CD4-positive, CD25-positive, alpha-beta regulatory T cell (primary cell): ENCODE measurements around the gene HIPK3. TPM values are rescaled to one million over a fixed set of nuclear protein-coding genes. Genes with fewer than 3 reads are reported as not detected.
"Not testable (repeated sequence)": the region's sequence is repeated elsewhere in the genome, so short reads cannot be mapped to it uniquely, and the experiment has no call there.

Experiments
- ATAC-seq, 2 donors: fragments of 150-1000 bp; cut with Tn5 transposase; one replicate each; pipeline ENCODE4 v1.10.0; 2021; ENCODE audit warnings: low read depth in 2 of 2, moderate number of reproducible peaks in 2 of 2, moderate library complexity in 1 of 2
- DNase-seq, 3 donors: peaks; one replicate each; pipeline versions ENCODE4 v3.0.0 to v3.0.0-alpha.2; 2012 to 2022; ENCODE audit warnings: mixed read lengths in 1 of 3
- H3K27ac ChIP-seq: one replicate; pipeline ENCODE4 v1.7.0; 2013; ENCODE audit warnings: mild to moderate bottlenecking, low read length; ENCODE audit not compliant: insufficient read depth, poor library complexity, severe bottlenecking
- H3K27me3 ChIP-seq: one replicate; pipeline ENCODE4 v1.7.0; 2013; ENCODE audit warnings: low read length; ENCODE audit not compliant: control insufficient read depth, insufficient read depth
- H3K36me3 ChIP-seq: one replicate; pipeline ENCODE4 v1.7.0; 2013; ENCODE audit warnings: mild to moderate bottlenecking, low read length, moderate library complexity; ENCODE audit not compliant: control insufficient read depth, insufficient read depth
- H3K4me1 ChIP-seq: 2 replicates; pipeline ENCODE4 v1.7.0; 2013; ENCODE audit warnings: mild to moderate bottlenecking, low read length; ENCODE audit not compliant: insufficient read depth, control insufficient read depth, poor library complexity, severe bottlenecking
- H3K4me3 ChIP-seq: one replicate; pipeline ENCODE4 v1.7.0; 2013; ENCODE audit warnings: low read depth, mild to moderate bottlenecking, low read length, moderate library complexity
- H3K9me3 ChIP-seq, 2 experiments: 1 replicate in 1 of 2; 2 replicates in 1 of 2; pipeline ENCODE4 v1.7.0; 2013; ENCODE audit warnings: low read length in 2 of 2, mild to moderate bottlenecking in 1 of 2, moderate library complexity in 1 of 2; ENCODE audit not compliant: control insufficient read depth in 2 of 2
- H3K27ac Mint-ChIP-seq, 3 donors: one replicate each; pipeline ENCODE4 v1.8.0; 2020 to 2022; ENCODE audit warnings: mild to moderate bottlenecking in 3 of 3, mixed read lengths in 3 of 3, moderate library complexity in 2 of 3
- H3K27me3 Mint-ChIP-seq: one replicate; pipeline ENCODE4 v1.8.0; 2022; ENCODE audit warnings: mild to moderate bottlenecking, mixed read lengths
- H3K36me3 Mint-ChIP-seq: one replicate; pipeline ENCODE4 v1.8.0; 2020; ENCODE audit warnings: mixed read lengths
- H3K4me1 Mint-ChIP-seq, 4 donors: one replicate each; pipeline ENCODE4 v1.8.0; 2020 to 2022; ENCODE audit warnings: mixed read lengths in 4 of 4, mild to moderate bottlenecking in 1 of 4
- H3K4me3 Mint-ChIP-seq, 4 donors: one replicate each; pipeline ENCODE4 v1.8.0; 2020 to 2022; ENCODE audit warnings: mild to moderate bottlenecking in 4 of 4, mixed read lengths in 4 of 4, moderate library complexity in 3 of 4
- H3K9me3 Mint-ChIP-seq, 7 donors: one replicate each; pipeline ENCODE4 v1.8.0; 2020 to 2022; ENCODE audit warnings: mixed read lengths in 7 of 7, mild to moderate bottlenecking in 3 of 7, moderate library complexity in 2 of 7
- polyA plus RNA-seq, 4 donors: library from polyadenylated mRNA; unstranded; fragments of 300-500 nt; fragmentation: Illumina TruSeq; gene quantifications; one replicate each; pipeline ENCODE4 v1.2.3, GENCODE V29; 2021
- total RNA-seq: library from RNA; stranded (reverse); gene quantifications from one replicate; pipeline ENCODE4 v1.2.3, GENCODE V29; 2022

Gene HIPK3
- total and polyA plus RNA-seq, 5 donors from 2014 or later, result 18.7 to 47.5 (median 27.5) TPM

- H3K36me3 ChIP-seq, result peaks cover 7% of the 10 kb centered on the region
- H3K9me3 ChIP-seq, result no peaks in the 10 kb centered on the region
- no peaks in the 10 kb centered on the region for H3K27me3 ChIP-seq
- no peak for ATAC-seq
- no peak overlapping the region for H3K4me3 ChIP-seq
- peaks cover 4% of the 10 kb centered on the region for H3K4me1 ChIP-seq
- Mint-ChIP-seq H3K27ac (peak overlapping the region in 1 of 3 donors; percentile 76), H3K9me3 (peaks cover 0 to 5% (median 0%) of the 10 kb centered on the region in 7 donors), H3K4me3 (no peak overlapping the region), H3K27me3 (no peaks in the 10 kb centered on the region), H3K4me1 (peaks cover 11 to 56% (median 47%) of the 10 kb centered on the region in 4 donors), H3K36me3 (peaks cover 40% of the 10 kb centered on the region)
- no peak for DNase-seq
- no peak overlapping the region for H3K27ac ChIP-seq
Measured at GRCh38 chr11:33292311-33292710, 35.1 kb downstream of the HIPK3 start.

GRCh38 chr11:33294224-33294623 is 37.0 kb downstream of the HIPK3 start:
- no peak overlapping the region for H3K4me3 ChIP-seq
- Mint-ChIP-seq H3K9me3 (peaks cover 0 to 5% (median 0%) of the 10 kb centered on the region in 7 donors), H3K27ac (no peak overlapping the region), H3K4me3 (no peak overlapping the region), H3K27me3 (no peaks in the 10 kb centered on the region), H3K4me1 (peaks cover 18 to 52% (median 43%) of the 10 kb centered on the region in 4 donors), H3K36me3 (peaks cover 42% of the 10 kb centered on the region)
- peaks cover 4% of the 10 kb centered on the region for H3K4me1 ChIP-seq
- no peak overlapping the region for H3K27ac ChIP-seq
- H3K27me3 ChIP-seq, result no peaks in the 10 kb centered on the region
- no peaks in the 10 kb centered on the region for H3K9me3 ChIP-seq
- DNase-seq (no peak), ATAC-seq (no peak)
- no peaks in the 10 kb centered on the region for H3K36me3 ChIP-seq

- Mint-ChIP-seq H3K4me1 (peaks cover 14 to 55% (median 42%) of the 10 kb centered on the region in 4 donors), H3K4me3 (no peak overlapping the region), H3K27ac (no peak overlapping the region), H3K9me3 (peaks cover 0 to 5% (median 0%) of the 10 kb centered on the region in 7 donors), H3K27me3 (no peaks in the 10 kb centered on the region), H3K36me3 (peaks cover 39% of the 10 kb centered on the region)
- Histone ChIP-seq H3K36me3 (no peaks in the 10 kb centered on the region), H3K9me3 (no peaks in the 10 kb centered on the region), H3K4me3 (no peak overlapping the region), H3K4me1 (peaks cover 4% of the 10 kb centered on the region), H3K27me3 (no peaks in the 10 kb centered on the region), H3K27ac (no peak overlapping the region)
- no peak for ATAC-seq
- no peak for DNase-seq
Measured at GRCh38 chr11:33294797-33295196, 37.6 kb downstream of the HIPK3 start.

GRCh38 chr11:33296695-33297094 is 39.5 kb downstream of the HIPK3 start:
- DNase-seq, result no peak
- H3K27me3 Mint-ChIP-seq, result no peaks in the 10 kb centered on the region
- Histone ChIP-seq H3K4me3 (no peak overlapping the region), H3K4me1 (no peaks in the 10 kb centered on the region), H3K36me3 (no peaks in the 10 kb centered on the region), H3K27me3 (no peaks in the 10 kb centered on the region), H3K27ac (no peak overlapping the region), H3K9me3 (no peaks in the 10 kb centered on the region)
- H3K27ac Mint-ChIP-seq, result peak overlapping the region in 1 of 3 donors; percentile 86
- no peak overlapping the region for H3K4me3 Mint-ChIP-seq
- peaks cover 0 to 5% (median 0%) of the 10 kb centered on the region in 7 donors for H3K9me3 Mint-ChIP-seq
- peaks cover 17 to 64% (median 42%) of the 10 kb centered on the region in 4 donors for H3K4me1 Mint-ChIP-seq
- H3K36me3 Mint-ChIP-seq, result peaks cover 47% of the 10 kb centered on the region
- no peak for ATAC-seq

- Histone ChIP-seq H3K27ac (no peak overlapping the region), H3K9me3 (no peaks in the 10 kb centered on the region), H3K27me3 (no peaks in the 10 kb centered on the region), H3K4me3 (no peak overlapping the region), H3K36me3 (no peaks in the 10 kb centered on the region), H3K4me1 (no peaks in the 10 kb centered on the region)
- peaks cover 22 to 52% (median 36%) of the 10 kb centered on the region in 4 donors for H3K4me1 Mint-ChIP-seq
- H3K27ac Mint-ChIP-seq, result no peak overlapping the region
- peaks cover 9% of the 10 kb centered on the region for H3K36me3 Mint-ChIP-seq
- ATAC-seq (no peak), DNase-seq (no peak)
- H3K9me3 Mint-ChIP-seq, result no peaks in the 10 kb centered on the region
- no peaks in the 10 kb centered on the region for H3K27me3 Mint-ChIP-seq
- no peak overlapping the region for H3K4me3 Mint-ChIP-seq
Measured at GRCh38 chr11:33303541-33303940, 46.4 kb downstream of the HIPK3 start.

- not testable (repeated sequence) for H3K27me3 Mint-ChIP-seq, H3K36me3 ChIP-seq, ATAC-seq, H3K27ac ChIP-seq, H3K9me3 Mint-ChIP-seq, H3K4me3 Mint-ChIP-seq, H3K27ac Mint-ChIP-seq, DNase-seq, H3K9me3 ChIP-seq, H3K27me3 ChIP-seq, H3K4me3 ChIP-seq
- peaks cover 12% of the 10 kb centered on the region for H3K4me1 ChIP-seq
- Mint-ChIP-seq H3K4me1 (peaks cover 25 to 59% (median 38%) of the 10 kb centered on the region in 4 donors), H3K36me3 (peaks cover 17% of the 10 kb centered on the region)
Measured at GRCh38 chr11:33306821-33307220, 49.6 kb downstream of the HIPK3 start.

- Histone ChIP-seq H3K27me3 (no peaks in the 10 kb centered on the region), H3K36me3 (no peaks in the 10 kb centered on the region), H3K27ac (no peak overlapping the region), H3K9me3 (no peaks in the 10 kb centered on the region), H3K4me1 (peaks cover 12% of the 10 kb centered on the region), H3K4me3 (no peak overlapping the region)
- ATAC-seq (no peak), DNase-seq (no peak)
- Mint-ChIP-seq H3K9me3 (no peaks in the 10 kb centered on the region), H3K27me3 (no peaks in the 10 kb centered on the region), H3K27ac (peak overlapping the region in 1 of 3 donors; percentile 16), H3K4me1 (peaks cover 30 to 60% (median 44%) of the 10 kb centered on the region in 4 donors), H3K36me3 (peaks cover 22% of the 10 kb centered on the region), H3K4me3 (no peak overlapping the region)
Measured at GRCh38 chr11:33307984-33308383, 50.8 kb downstream of the HIPK3 start.

- no peaks in the 10 kb centered on the region for H3K27me3 Mint-ChIP-seq
- H3K4me1 Mint-ChIP-seq, result peaks cover 27 to 60% (median 41%) of the 10 kb centered on the region in 4 donors
- H3K27ac Mint-ChIP-seq, result no peak overlapping the region
- H3K9me3 ChIP-seq, result no peaks in the 10 kb centered on the region
- peaks cover 12% of the 10 kb centered on the region for H3K4me1 ChIP-seq
- H3K36me3 Mint-ChIP-seq, result peaks cover 22% of the 10 kb centered on the region
- H3K4me3 Mint-ChIP-seq, result no peak overlapping the region
- no peaks in the 10 kb centered on the region for H3K36me3 ChIP-seq
- no peak overlapping the region for H3K4me3 ChIP-seq
- no peaks in the 10 kb centered on the region for H3K27me3 ChIP-seq
- ATAC-seq (no peak), DNase-seq (no peak)
- no peak overlapping the region for H3K27ac ChIP-seq
- H3K9me3 Mint-ChIP-seq, result no peaks in the 10 kb centered on the region
Measured at GRCh38 chr11:33309118-33309517, 51.9 kb downstream of the HIPK3 start.
